Spinal cord (tissue), 10 donors: ENCODE measurements around the gene C2CD2. TPM values are rescaled to one million over a fixed set of nuclear protein-coding genes. Genes with fewer than 3 reads are reported as not detected.

ENCODE experiments used
- DNase-seq, 6 donors: peaks; one replicate each; pipeline versions ENCODE4 v3.0.0 to v3.0.0-alpha.2; 2013 to 2015; ENCODE audit warnings: low spot score in 6 of 6, low read depth in 4 of 6
- H3K27ac ChIP-seq: one replicate; pipeline ENCODE4 v1.5.1; 2013; ENCODE audit warnings: low read depth, low read length, control low read depth
- H3K27me3 ChIP-seq: one replicate; pipeline ENCODE4 v1.6.1; 2013; ENCODE audit warnings: low read length; ENCODE audit not compliant: control insufficient read depth, insufficient read depth
- H3K36me3 ChIP-seq: one replicate; pipeline ENCODE4 v1.6.1; 2013; ENCODE audit warnings: low read length; ENCODE audit not compliant: control insufficient read depth, insufficient read depth
- H3K4me1 ChIP-seq: one replicate; pipeline ENCODE4 v1.6.1; 2013; ENCODE audit warnings: low read length; ENCODE audit not compliant: control insufficient read depth, insufficient read depth
- H3K4me3 ChIP-seq: one replicate; pipeline ENCODE4 v1.5.1; 2013; ENCODE audit warnings: low read depth, low read length, control low read depth
- H3K9me3 ChIP-seq: one replicate; pipeline ENCODE4 v1.6.1; 2013; ENCODE audit warnings: low read length; ENCODE audit not compliant: control insufficient read depth, insufficient read depth
- WGBS: methylation state at CpG from one replicate; pipeline ENCODE4 v1.1.5; 2013; ENCODE audit warnings: missing lambda C conversion rate; ENCODE audit not compliant: insufficient coverage; 5-methylcytosine and 5-hydroxymethylcytosine counted together
- polyA plus RNA-seq, 2 donors: library from polyadenylated mRNA; unstranded; fragments of 120-200 nt; gene quantifications; one replicate each; pipeline ENCODE4 v1.2.1, GENCODE V29; 2013; ENCODE audit not compliant: insufficient read length in 2 of 2
- total RNA-seq, 2 donors: library from RNA; depleted of rRNA in 1 of 2; stranded (reverse); fragments of 120-200 nt in 1 of 2; fragments of >200 nt in 1 of 2; gene quantifications; one replicate each; pipeline versions ENCODE4 v1.2.3 to v1.2.4, GENCODE V29; 2013 to 2014
- donor health status: healthy.

Gene C2CD2
- total and polyA plus RNA-seq, 4 donors, result 19.1 to 27.8 (median 21.3) TPM

GRCh38 chr21:41920476-41920875, 33.3 kb downstream of the C2CD2 start:
- no peak overlapping the region for H3K27ac ChIP-seq
- no peaks in the 10 kb centered on the region for H3K27me3 ChIP-seq
- H3K4me3 ChIP-seq, result no peak overlapping the region
- no peaks in the 10 kb centered on the region for H3K9me3 ChIP-seq
- 40% methylated on average over 2 of the region's 5 CpGs for whole genome bisulfite sequencing
- peaks cover 16% of the 10 kb centered on the region for H3K4me1 ChIP-seq
- peaks cover 31% of the 10 kb centered on the region for H3K36me3 ChIP-seq
- peak in 1 of 6 donors; percentile 84 for DNase-seq

GRCh38 chr21:41919666-41920398, 34.0 kb downstream of the C2CD2 start:
- no peaks in the 10 kb centered on the region for H3K27me3 ChIP-seq
- H3K4me1 ChIP-seq, result peaks cover 16% of the 10 kb centered on the region
- peaks cover 34% of the 10 kb centered on the region for H3K36me3 ChIP-seq
- no peak for DNase-seq
- H3K4me3 ChIP-seq, result no peak overlapping the region
- H3K9me3 ChIP-seq, result no peaks in the 10 kb centered on the region
- 90% methylated on average over 13 of the region's 15 CpGs for WGBS
- no peak overlapping the region for H3K27ac ChIP-seq

DNA sequence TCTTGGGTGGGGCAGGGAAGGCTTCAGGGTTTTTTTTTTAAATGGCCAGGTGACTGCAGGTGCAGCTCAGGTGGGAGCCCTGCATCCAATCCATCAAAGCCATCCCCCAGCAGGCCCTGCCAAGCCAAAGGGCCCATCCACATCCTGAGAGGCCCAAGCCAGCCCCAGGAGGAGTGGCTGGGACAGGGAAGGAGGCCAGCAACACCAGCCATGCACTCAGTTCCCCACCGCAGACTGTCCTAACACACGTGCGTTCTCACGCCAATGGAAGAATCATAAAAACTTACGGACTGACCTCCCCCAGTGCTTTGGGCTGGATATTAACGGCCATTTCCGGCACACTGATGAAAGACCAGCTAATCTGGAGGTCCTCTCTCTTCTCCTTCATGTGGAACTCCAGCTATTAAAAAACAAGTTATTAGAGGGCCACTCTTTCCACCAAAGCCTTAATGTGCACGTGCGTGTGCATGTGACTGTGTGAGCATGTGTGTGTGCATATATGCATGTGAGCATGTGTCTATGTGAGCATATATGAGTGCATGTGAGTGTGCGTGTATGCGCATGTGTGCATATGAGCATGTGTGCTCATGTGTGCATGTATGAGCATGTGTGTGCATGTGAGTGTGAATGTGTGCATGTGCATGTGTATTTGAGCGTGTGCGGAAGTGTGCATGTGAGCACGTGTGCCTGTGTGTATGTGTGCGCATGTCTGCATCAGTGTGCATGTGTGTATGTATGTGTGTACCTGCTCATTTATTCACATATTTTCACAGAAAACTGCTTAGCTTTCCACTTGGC, 35.1 kb downstream of the C2CD2 start:
- 92% methylated on average over 11 of the region's 15 CpGs for whole genome bisulfite sequencing
- DNase-seq, result no peak
- Histone ChIP-seq H3K4me3 (no peak overlapping the region), H3K9me3 (no peaks in the 10 kb centered on the region), H3K4me1 (peaks cover 12% of the 10 kb centered on the region), H3K36me3 (peaks cover 44% of the 10 kb centered on the region), H3K27me3 (no peaks in the 10 kb centered on the region), H3K27ac (no peak overlapping the region)

- H3K4me3 ChIP-seq, result no peak overlapping the region
- H3K27ac ChIP-seq, result no peak overlapping the region
- H3K9me3 ChIP-seq, result no peaks in the 10 kb centered on the region
- DNase-seq, result no peak
- peaks cover 10% of the 10 kb centered on the region for H3K4me1 ChIP-seq
- 88% methylated on average over 4 of the region's 4 CpGs for WGBS
- H3K27me3 ChIP-seq, result no peaks in the 10 kb centered on the region
- H3K36me3 ChIP-seq, result peaks cover 53% of the 10 kb centered on the region
Measured at GRCh38 chr21:41917531-41917930, 36.3 kb downstream of the C2CD2 start.

DNA sequence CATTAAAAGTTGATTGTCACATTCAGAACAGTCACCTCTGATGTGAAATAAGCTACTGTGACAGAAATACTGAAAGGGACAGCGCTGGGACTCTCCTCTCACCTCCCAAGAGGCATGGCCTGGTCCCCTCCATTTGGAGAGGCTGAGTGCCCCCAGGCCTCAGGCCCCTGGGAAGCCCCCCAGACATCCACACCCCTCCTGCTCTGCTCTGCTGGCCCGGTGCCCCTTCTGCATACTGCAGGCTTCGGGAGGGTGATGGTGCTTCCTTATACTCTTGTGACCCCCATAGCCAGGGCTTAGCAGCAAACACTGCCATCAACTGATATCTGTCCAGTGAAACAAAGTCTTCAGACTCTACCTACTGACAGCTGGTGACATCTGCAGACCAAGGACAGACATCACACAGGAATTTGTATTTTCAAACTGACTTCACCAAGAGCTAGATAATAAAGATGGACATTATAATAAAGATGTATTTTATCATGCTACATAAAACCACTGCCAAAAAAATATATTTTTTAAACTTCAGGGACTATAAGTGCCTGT, 36.9 kb downstream of the C2CD2 start:
- peaks cover 57% of the 10 kb centered on the region for H3K36me3 ChIP-seq
- WGBS, result 85% methylated on average over 3 of the region's 3 CpGs
- no peak overlapping the region for H3K4me3 ChIP-seq
- H3K9me3 ChIP-seq, result no peaks in the 10 kb centered on the region
- H3K27ac ChIP-seq, result no peak overlapping the region
- DNase-seq, result no peak
- peaks cover 9% of the 10 kb centered on the region for H3K4me1 ChIP-seq
- no peaks in the 10 kb centered on the region for H3K27me3 ChIP-seq

DNA sequence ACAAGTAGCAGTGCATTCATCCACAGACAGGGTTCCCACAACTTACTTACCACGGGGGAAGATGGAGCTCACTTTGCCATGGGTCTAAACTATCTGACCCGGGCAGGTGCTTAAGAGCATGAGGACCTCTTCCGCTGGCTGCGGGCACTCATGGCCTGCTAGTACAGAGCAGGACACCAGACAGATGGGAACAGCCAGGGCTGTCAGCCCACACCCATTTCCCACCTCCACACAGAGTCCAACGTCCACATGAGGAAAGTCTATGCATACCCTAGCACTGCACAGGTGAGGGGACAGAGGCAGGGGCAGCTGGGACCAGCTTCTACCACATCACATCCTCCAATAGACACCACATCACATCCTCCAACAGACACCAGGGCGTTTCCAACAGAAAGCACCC, 38.9 kb downstream of the C2CD2 start:
- no peak for DNase-seq
- H3K27me3 ChIP-seq, result no peaks in the 10 kb centered on the region
- 96% methylated on average over 5 of the region's 6 CpGs for WGBS
- no peaks in the 10 kb centered on the region for H3K9me3 ChIP-seq
- peaks cover 6% of the 10 kb centered on the region for H3K4me1 ChIP-seq
- H3K27ac ChIP-seq, result no peak overlapping the region
- no peak overlapping the region for H3K4me3 ChIP-seq
- H3K36me3 ChIP-seq, result peaks cover 65% of the 10 kb centered on the region

- no peak for DNase-seq
- WGBS, result 91% methylated on average over 12 of the region's 12 CpGs
Measured at GRCh38 chr21:41914358-41914757, 39.5 kb downstream of the C2CD2 start.

DNA sequence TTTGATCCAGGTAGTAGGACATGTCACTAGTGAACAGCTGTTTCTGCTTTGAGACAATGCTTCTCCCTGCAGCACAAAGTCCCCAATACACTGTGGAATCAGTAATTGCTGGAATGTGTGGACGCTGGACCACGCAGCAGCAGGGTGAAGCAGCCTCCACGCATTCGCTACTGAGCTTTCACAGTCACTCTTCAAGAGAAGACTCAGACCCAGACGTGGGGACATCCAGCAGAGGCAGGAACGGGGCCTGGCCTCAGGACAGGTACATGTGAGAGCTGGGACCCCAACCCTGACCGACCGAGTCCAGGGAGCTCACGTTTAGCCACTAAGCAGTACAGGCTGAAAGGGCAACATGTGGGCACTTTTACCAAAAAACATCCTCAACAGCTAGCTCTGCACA, 40.6 kb downstream of the C2CD2 start:
- Histone ChIP-seq H3K4me1 (peaks cover 3% of the 10 kb centered on the region), H3K36me3 (peaks cover 60% of the 10 kb centered on the region), H3K27me3 (no peaks in the 10 kb centered on the region), H3K27ac (no peak overlapping the region), H3K9me3 (no peaks in the 10 kb centered on the region), H3K4me3 (no peak overlapping the region)
- WGBS, result 94% methylated on average over 9 of the region's 9 CpGs
- no peak for DNase-seq

More at GRCh38 chr21:41914358-41914757, 39.5 kb downstream of the C2CD2 start:
- Histone ChIP-seq H3K4me3 (no peak overlapping the region), H3K4me1 (peaks cover 3% of the 10 kb centered on the region), H3K27me3 (no peaks in the 10 kb centered on the region), H3K36me3 (peaks cover 62% of the 10 kb centered on the region), H3K27ac (no peak overlapping the region), H3K9me3 (no peaks in the 10 kb centered on the region)

DNA sequence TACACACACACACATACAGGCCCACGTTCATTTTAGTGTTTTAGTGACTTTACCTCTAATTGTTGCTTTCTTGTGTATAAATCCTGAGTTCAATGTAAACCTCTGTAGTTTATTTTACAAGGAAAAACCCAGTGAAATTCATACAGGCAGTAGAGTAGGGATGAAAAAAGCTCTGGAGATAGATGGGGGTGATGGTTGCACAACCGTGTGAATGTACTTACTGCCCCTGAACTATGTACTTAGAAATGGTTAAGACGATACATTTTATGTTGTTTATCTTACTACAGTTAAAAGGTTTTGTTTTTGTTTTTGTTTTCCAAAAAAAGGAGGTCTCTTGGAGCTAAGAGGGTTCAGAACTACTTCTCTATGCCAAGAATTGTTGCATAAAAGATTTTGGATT, 45.0 kb downstream of the C2CD2 start:
- H3K27ac ChIP-seq, result no peak overlapping the region
- no peaks in the 10 kb centered on the region for H3K27me3 ChIP-seq
- no peaks in the 10 kb centered on the region for H3K9me3 ChIP-seq
- H3K36me3 ChIP-seq, result peaks cover 54% of the 10 kb centered on the region
- no peaks in the 10 kb centered on the region for H3K4me1 ChIP-seq
- WGBS, result 80% methylated on average over 1 of the region's 3 CpGs
- H3K4me3 ChIP-seq, result no peak overlapping the region
- DNase-seq, result no peak
